HepG2 (cell line): ENCODE results near the gene CENPK. TPM values are rescaled to one million over a fixed set of nuclear protein-coding genes. Genes with fewer than 3 reads are reported as not detected.
A peak's percentile ranks its signal among the peaks of the same experiment; 100 is the strongest.

ENCODE experiments used
- CAMTA2 ChIP-seq: sonication (generic); formaldehyde crosslinking; IDR thresholded peaks from 2 replicates; pipeline ENCODE4 v1.4.0; 2020; ENCODE audit warnings: mild to moderate bottlenecking, missing genetic modification reagents, borderline replicate concordance
- EEA1 ChIP-seq: sonication (generic); formaldehyde crosslinking; IDR thresholded peaks from 2 replicates; pipeline ENCODE4 v1.5.1; 2020; ENCODE audit warnings: mild to moderate bottlenecking, missing genetic modification reagents, borderline replicate concordance
- FOXP1 ChIP-seq, 2 experiments: fragments of 450-650 bp in 1 of 2; IDR thresholded peaks; 2 replicates each; pipeline ENCODE4 v1.6.1; 2017 to 2018; ENCODE audit warnings: antibody characterized with exemption in 1 of 2
- JUN ChIP-seq: sonication (generic); formaldehyde crosslinking; IDR thresholded peaks from 2 replicates; pipeline ENCODE4 v1.4.0; 2020; ENCODE audit warnings: mild to moderate bottlenecking, missing genetic modification reagents
- MIXL1 ChIP-seq: IDR thresholded peaks from 2 replicates; pipeline ENCODE4 v1.6.1; 2016
- NBN ChIP-seq: fragments of 450-650 bp; conservative IDR thresholded peaks from 2 replicates; pipeline ENCODE4 v1.6.1; 2017
- PHF20 ChIP-seq: sonication (generic); formaldehyde crosslinking; IDR thresholded peaks from 2 replicates; pipeline ENCODE4 v1.5.0; 2020; ENCODE audit warnings: mild to moderate bottlenecking, missing genetic modification reagents
- SYNCRIP ChIP-seq: fragments of 200-400 bp; formaldehyde crosslinking; IDR thresholded peaks from 2 replicates; pipeline ENCODE4 v1.6.1; 2018; ENCODE audit warnings: mild to moderate bottlenecking, low read depth, low read length; ENCODE audit not compliant: insufficient read depth
- TOPORS ChIP-seq: sonication (generic); formaldehyde crosslinking; IDR thresholded peaks from 2 replicates; pipeline ENCODE4 v1.8.0; 2023; ENCODE audit warnings: mild to moderate bottlenecking, missing genetic modification reagents
- ZNF207 ChIP-seq: fragments of 450-650 bp; IDR thresholded peaks from 2 replicates; pipeline ENCODE4 v1.6.1; 2016; ENCODE audit warnings: antibody characterized with exemption, borderline replicate concordance
- ZNF264 ChIP-seq: sonication (generic); formaldehyde crosslinking; IDR thresholded peaks from 2 replicates; pipeline ENCODE4 v1.4.0; 2020; ENCODE audit warnings: missing genetic modification reagents
- ZNF432 ChIP-seq: sonication (generic); formaldehyde crosslinking; IDR thresholded peaks from 2 replicates; pipeline ENCODE4 v1.5.0; 2020; ENCODE audit warnings: missing genetic modification reagents, mild to moderate bottlenecking, borderline replicate concordance
- ZNF468 ChIP-seq: sonication (generic); formaldehyde crosslinking; IDR thresholded peaks from 2 replicates; pipeline ENCODE4 v1.8.0; 2022; ENCODE audit warnings: mild to moderate bottlenecking, moderate library complexity, missing genetic modification reagents
- ZNF530 ChIP-seq: sonication (generic); formaldehyde crosslinking; IDR thresholded peaks from 2 replicates; pipeline ENCODE4 v1.5.0; 2020; ENCODE audit warnings: low read depth, mild to moderate bottlenecking, missing genetic modification reagents
- ZNF562 ChIP-seq: sonication (generic); formaldehyde crosslinking; IDR thresholded peaks from 2 replicates; pipeline ENCODE4 v1.8.0; 2022; ENCODE audit warnings: missing genetic modification reagents, borderline replicate concordance
- ZNF839 ChIP-seq: sonication (generic); formaldehyde crosslinking; IDR thresholded peaks from 2 replicates; pipeline ENCODE4 v1.4.0; 2020; ENCODE audit warnings: missing genetic modification reagents, mild to moderate bottlenecking, borderline replicate concordance
- polyA plus RNA-seq, 8 experiments: library from polyadenylated mRNA; depleted of rRNA in 3 of 8; stranded (reverse) in 7 of 8; unstranded in 1 of 8; fragments of >200 nt; fragmentation: Illumina TruSeq in 4 of 8; extraction: Trizol in 4 of 8; gene quantifications; 2 replicates each; pipeline versions ENCODE4 v1.2.1 to v1.2.3, GENCODE V29; 2011 to 2016; ENCODE audit warnings: low read depth in 4 of 8, missing spikeins in 1 of 8, mixed read lengths in 1 of 8; ENCODE audit not compliant: insufficient read depth in 1 of 8
- total RNA-seq, 5 experiments: library from RNA; depleted of rRNA; stranded (reverse); fragments of >200 nt; fragmentation: Illumina TruSeq; extraction: Trizol; gene quantifications; 2 replicates each; pipeline ENCODE4 v1.2.3, GENCODE V29; 2016; ENCODE audit warnings: low read depth in 1 of 5
- TF ChIP-seq, protein P1 (sequence below): sonication (generic); formaldehyde crosslinking; IDR thresholded peaks from 2 replicates; pipeline ENCODE4 v1.4.0; 2020; ENCODE audit warnings: missing genetic modification reagents
- TF ChIP-seq, protein P2 (sequence below): sonication (generic); formaldehyde crosslinking; IDR thresholded peaks from 2 replicates; pipeline ENCODE4 v1.8.0; 2022; ENCODE audit warnings: missing genetic modification reagents, mild to moderate bottlenecking, borderline replicate concordance
- TF ChIP-seq, protein P3 (sequence below): sonication (generic); formaldehyde crosslinking; conservative IDR thresholded peaks from 2 replicates; pipeline ENCODE4 v1.4.0; 2020; ENCODE audit warnings: mild to moderate bottlenecking, missing genetic modification reagents, moderate library complexity

CENPK gene
- total and polyA plus RNA-seq, 2 of the 13 experiments (the other 11 are each of a cell fraction or from before 2014, with no cell fraction given), result 14.3 to 54.4 TPM

DNA sequence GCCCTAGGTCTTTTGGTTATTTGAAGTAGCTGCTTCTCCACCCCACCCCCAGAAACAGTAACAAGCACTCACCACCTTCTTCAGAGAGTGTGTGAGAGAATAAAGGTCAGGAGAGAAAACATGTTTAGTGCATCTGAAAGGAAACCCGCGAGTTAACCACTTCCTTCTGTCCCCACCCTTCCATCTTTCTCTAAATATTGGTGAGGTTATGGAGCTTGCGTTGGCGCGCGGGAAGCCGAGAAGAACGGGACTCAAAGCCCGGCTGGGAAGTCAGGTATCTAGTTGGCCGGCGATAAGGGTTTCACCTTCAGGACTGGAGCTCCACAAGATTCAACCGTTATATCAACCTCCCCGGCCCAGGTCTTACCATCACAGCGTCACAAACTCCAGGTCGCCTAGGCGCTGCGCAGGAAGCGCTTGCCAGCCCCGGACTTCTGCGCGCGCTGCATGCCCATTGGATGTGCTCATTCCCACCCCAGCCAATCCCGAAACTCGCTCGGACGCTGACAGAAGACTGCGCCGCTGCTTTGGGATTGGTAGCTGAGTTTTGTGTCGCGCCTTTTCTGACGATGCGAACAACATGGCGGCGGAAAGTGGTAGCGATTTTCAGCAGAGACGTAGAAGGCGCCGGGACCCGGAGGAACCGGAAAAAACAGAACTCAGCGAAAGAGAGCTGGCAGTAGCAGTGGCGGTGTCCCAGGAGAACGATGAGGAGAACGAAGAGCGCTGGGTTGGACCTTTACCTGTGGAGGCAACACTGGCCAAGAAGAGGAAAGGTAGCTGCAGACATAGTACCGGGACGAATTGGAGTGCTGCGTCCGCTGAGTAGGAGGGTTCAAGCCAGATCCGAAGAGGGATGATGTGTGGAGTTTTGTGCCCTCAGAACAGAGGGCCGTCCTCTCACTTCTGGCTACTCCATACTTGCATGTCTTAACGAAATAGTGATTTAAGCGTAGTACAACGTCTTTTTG, at the start of gene CENPK, which contains the start of gene PPWD1 (continued):
- TF ChIP-seq JUN (CRISPR knock-in tag) (no peak), ZNF530 (no peak), CAMTA2 (CRISPR knock-in tag) (no peak), ZNF468 (CRISPR knock-in tag) (no peak), TOPORS (CRISPR knock-in tag) (peak; percentile 70; the same call in 1 of the 2 replicates), ZNF207 (no peak), ZNF264 (CRISPR knock-in tag) (peak; percentile 45), ZNF839 (peak; percentile 85; the same call in 1 of the 2 replicates), NBN (no peak), SYNCRIP (no peak), ZNF432 (CRISPR knock-in tag) (no peak), MIXL1 (CRISPR knock-in tag) (no peak), PHF20 (CRISPR knock-in tag) (peak; percentile 97), ZNF562 (CRISPR knock-in tag) (no peak), FOXP1 (IDR thresholded peaks at IDR 0.05) (no peak), FOXP1 (CRISPR knock-in tag; IDR thresholded peaks at IDR 0.05) (no peak), EEA1 (no peak)
- TF ChIP-seq, protein P1, sequence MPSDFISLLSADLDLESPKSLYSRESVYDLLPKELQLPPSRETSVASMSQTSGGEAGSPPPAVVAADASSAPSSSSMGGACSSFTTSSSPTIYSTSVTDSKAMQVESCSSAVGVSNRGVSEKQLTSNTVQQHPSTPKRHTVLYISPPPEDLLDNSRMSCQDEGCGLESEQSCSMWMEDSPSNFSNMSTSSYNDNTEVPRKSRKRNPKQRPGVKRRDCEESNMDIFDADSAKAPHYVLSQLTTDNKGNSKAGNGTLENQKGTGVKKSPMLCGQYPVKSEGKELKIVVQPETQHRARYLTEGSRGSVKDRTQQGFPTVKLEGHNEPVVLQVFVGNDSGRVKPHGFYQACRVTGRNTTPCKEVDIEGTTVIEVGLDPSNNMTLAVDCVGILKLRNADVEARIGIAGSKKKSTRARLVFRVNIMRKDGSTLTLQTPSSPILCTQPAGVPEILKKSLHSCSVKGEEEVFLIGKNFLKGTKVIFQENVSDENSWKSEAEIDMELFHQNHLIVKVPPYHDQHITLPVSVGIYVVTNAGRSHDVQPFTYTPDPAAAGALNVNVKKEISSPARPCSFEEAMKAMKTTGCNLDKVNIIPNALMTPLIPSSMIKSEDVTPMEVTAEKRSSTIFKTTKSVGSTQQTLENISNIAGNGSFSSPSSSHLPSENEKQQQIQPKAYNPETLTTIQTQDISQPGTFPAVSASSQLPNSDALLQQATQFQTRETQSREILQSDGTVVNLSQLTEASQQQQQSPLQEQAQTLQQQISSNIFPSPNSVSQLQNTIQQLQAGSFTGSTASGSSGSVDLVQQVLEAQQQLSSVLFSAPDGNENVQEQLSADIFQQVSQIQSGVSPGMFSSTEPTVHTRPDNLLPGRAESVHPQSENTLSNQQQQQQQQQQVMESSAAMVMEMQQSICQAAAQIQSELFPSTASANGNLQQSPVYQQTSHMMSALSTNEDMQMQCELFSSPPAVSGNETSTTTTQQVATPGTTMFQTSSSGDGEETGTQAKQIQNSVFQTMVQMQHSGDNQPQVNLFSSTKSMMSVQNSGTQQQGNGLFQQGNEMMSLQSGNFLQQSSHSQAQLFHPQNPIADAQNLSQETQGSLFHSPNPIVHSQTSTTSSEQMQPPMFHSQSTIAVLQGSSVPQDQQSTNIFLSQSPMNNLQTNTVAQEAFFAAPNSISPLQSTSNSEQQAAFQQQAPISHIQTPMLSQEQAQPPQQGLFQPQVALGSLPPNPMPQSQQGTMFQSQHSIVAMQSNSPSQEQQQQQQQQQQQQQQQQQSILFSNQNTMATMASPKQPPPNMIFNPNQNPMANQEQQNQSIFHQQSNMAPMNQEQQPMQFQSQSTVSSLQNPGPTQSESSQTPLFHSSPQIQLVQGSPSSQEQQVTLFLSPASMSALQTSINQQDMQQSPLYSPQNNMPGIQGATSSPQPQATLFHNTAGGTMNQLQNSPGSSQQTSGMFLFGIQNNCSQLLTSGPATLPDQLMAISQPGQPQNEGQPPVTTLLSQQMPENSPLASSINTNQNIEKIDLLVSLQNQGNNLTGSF (CRISPR knock-in tag), result 0 out of 2 replicates have a peak, but pooled peaks have one; percentile 54
- TF ChIP-seq, protein P2, sequence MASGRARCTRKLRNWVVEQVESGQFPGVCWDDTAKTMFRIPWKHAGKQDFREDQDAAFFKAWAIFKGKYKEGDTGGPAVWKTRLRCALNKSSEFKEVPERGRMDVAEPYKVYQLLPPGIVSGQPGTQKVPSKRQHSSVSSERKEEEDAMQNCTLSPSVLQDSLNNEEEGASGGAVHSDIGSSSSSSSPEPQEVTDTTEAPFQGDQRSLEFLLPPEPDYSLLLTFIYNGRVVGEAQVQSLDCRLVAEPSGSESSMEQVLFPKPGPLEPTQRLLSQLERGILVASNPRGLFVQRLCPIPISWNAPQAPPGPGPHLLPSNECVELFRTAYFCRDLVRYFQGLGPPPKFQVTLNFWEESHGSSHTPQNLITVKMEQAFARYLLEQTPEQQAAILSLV (CRISPR knock-in tag), result peak; percentile 67; the same call in 1 of the 2 replicates
- TF ChIP-seq, protein P3, sequence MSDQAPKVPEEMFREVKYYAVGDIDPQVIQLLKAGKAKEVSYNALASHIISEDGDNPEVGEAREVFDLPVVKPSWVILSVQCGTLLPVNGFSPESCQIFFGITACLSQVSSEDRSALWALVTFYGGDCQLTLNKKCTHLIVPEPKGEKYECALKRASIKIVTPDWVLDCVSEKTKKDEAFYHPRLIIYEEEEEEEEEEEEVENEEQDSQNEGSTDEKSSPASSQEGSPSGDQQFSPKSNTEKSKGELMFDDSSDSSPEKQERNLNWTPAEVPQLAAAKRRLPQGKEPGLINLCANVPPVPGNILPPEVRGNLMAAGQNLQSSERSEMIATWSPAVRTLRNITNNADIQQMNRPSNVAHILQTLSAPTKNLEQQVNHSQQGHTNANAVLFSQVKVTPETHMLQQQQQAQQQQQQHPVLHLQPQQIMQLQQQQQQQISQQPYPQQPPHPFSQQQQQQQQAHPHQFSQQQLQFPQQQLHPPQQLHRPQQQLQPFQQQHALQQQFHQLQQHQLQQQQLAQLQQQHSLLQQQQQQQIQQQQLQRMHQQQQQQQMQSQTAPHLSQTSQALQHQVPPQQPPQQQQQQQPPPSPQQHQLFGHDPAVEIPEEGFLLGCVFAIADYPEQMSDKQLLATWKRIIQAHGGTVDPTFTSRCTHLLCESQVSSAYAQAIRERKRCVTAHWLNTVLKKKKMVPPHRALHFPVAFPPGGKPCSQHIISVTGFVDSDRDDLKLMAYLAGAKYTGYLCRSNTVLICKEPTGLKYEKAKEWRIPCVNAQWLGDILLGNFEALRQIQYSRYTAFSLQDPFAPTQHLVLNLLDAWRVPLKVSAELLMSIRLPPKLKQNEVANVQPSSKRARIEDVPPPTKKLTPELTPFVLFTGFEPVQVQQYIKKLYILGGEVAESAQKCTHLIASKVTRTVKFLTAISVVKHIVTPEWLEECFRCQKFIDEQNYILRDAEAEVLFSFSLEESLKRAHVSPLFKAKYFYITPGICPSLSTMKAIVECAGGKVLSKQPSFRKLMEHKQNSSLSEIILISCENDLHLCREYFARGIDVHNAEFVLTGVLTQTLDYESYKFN, result peak; percentile 33; the same call in 1 of the 2 replicates
